Keratinocyte (primary cell): ENCODE data around the gene STKLD1. TPM values are rescaled to one million over a fixed set of nuclear protein-coding genes. Genes with fewer than 3 reads are reported as not detected.

Source experiments
- DNase-seq: peaks from one replicate; pipeline ENCODE4 v3.0.0-alpha.2; 2011; ENCODE audit warnings: low read depth, missing footprints, low spot score
- FAIRE-seq: peaks from 2 replicates; lab custom pipeline; 2011; peaks lifted over from hg19 to GRCh38; lab: Jason Lieb, UNC
- H2AFZ ChIP-seq: 2 replicates; pipeline ENCODE4 v1.6.0; 2012; ENCODE audit warnings: low read length, control low read depth, inconsistent platforms; ENCODE audit not compliant: control insufficient read depth
- H3K27ac ChIP-seq: 2 replicates; pipeline ENCODE4 v1.5.1; 2011; ENCODE audit warnings: low read length; ENCODE audit not compliant: control insufficient read depth, insufficient read depth
- H3K27me3 ChIP-seq: 3 replicates; pipeline ENCODE4 v1.6.0; 2011; ENCODE audit warnings: low read length; ENCODE audit not compliant: control insufficient read depth, insufficient read depth; ENCODE audit errors: extremely low read depth
- H3K36me3 ChIP-seq, 2 experiments: 2 replicates in 1 of 2; 3 replicates in 1 of 2; pipeline ENCODE4 v1.5.1; 2011; ENCODE audit warnings: low read length in 2 of 2, mild to moderate bottlenecking in 1 of 2; ENCODE audit not compliant: control insufficient read depth in 2 of 2, insufficient read depth in 2 of 2; ENCODE audit errors: extremely low read depth in 1 of 2
- H3K4me1 ChIP-seq: 3 replicates; pipeline ENCODE4 v1.5.1; 2011; ENCODE audit warnings: low read length; ENCODE audit not compliant: control insufficient read depth, insufficient read depth; ENCODE audit errors: extremely low read depth
- H3K4me2 ChIP-seq: 3 replicates; pipeline ENCODE4 v1.6.0; 2011; ENCODE audit warnings: low read depth, low read length; ENCODE audit not compliant: control insufficient read depth, insufficient read depth; ENCODE audit errors: extremely low read depth
- H3K4me3 ChIP-seq, 3 experiments: fragments of 200-600 bp in 1 of 3; sonication (generic) in 1 of 3; 2 replicates in 2 of 3; 3 replicates in 1 of 3; pipeline ENCODE4 v1.5.1; 2011 to 2016; ENCODE audit warnings: low read length in 3 of 3, mild to moderate bottlenecking in 3 of 3, control low read depth in 2 of 3, inconsistent platforms in 1 of 3, low read depth in 1 of 3, mixed read lengths in 1 of 3, mixed run types in 1 of 3, moderate library complexity in 1 of 3; ENCODE audit not compliant: control insufficient read depth in 2 of 3, insufficient read depth in 2 of 3; ENCODE audit errors: extremely low read depth in 1 of 3
- H3K79me2 ChIP-seq: 2 replicates; pipeline ENCODE4 v1.6.0; 2012; ENCODE audit warnings: low read length; ENCODE audit not compliant: control insufficient read depth, insufficient read depth
- H3K9ac ChIP-seq: 3 replicates; pipeline ENCODE4 v1.6.0; 2011; ENCODE audit warnings: low read length; ENCODE audit not compliant: control insufficient read depth, insufficient read depth; ENCODE audit errors: extremely low read depth
- H3K9me1 ChIP-seq: 3 replicates; pipeline ENCODE4 v1.6.0; 2011; ENCODE audit warnings: low read length; ENCODE audit not compliant: control insufficient read depth, insufficient read depth; ENCODE audit errors: extremely low read depth
- H3K9me3 ChIP-seq: 2 replicates; pipeline ENCODE4 v1.5.1; 2012; ENCODE audit warnings: low read depth, low read length; ENCODE audit not compliant: control insufficient read depth
- H4K20me1 ChIP-seq: 3 replicates; pipeline ENCODE4 v1.6.0; 2011; ENCODE audit warnings: low read length; ENCODE audit not compliant: control insufficient read depth, insufficient read depth; ENCODE audit errors: extremely low read depth
- EZH2 ChIP-seq: IDR thresholded peaks from one replicate; pipeline ENCODE4 v1.6.1; 2012; ENCODE audit warnings: inconsistent platforms, mild to moderate bottlenecking, low read length, moderate library complexity
- dilution Hi-C: fragments of 300-500 bp; cut with MboI; formaldehyde crosslinking; loops from one replicate; pipeline ENCODE4 v1.7.0; 2020; ENCODE audit warnings: low sequenced_read_pairs; ENCODE audit not compliant: extremely low pct_ligation_motif_present
- polyA plus RNA-seq, 5 experiments: library from polyadenylated mRNA; depleted of rRNA in 3 of 5; stranded (reverse) in 3 of 5; stranded (forward) in 1 of 5; unstranded in 1 of 5; fragments of >200 nt; gene quantifications; 1 replicate in 1 of 5; 2 replicates in 3 of 5; 3 replicates in 1 of 5; pipeline versions ENCODE4 v1.2.1 to v1.2.3, GENCODE V29; 2011 to 2012; ENCODE audit warnings: missing spikeins in 2 of 5, low read depth in 1 of 5, low replicate concordance in 1 of 5
- TF ChIP-seq, protein P1 (sequence below), 3 experiments: IDR thresholded peaks in 1 of 3; conservative IDR thresholded peaks in 1 of 3; optimal IDR thresholded peaks in 1 of 3; 2 replicates in 2 of 3; 3 replicates in 1 of 3; pipeline versions ENCODE3 to v1.5.1; 2011; ENCODE audit warnings: low read length in 3 of 3, mild to moderate bottlenecking in 3 of 3, moderate library complexity in 2 of 3, control low read depth in 1 of 3, inconsistent platforms in 1 of 3; ENCODE audit not compliant: insufficient read depth in 2 of 3; ENCODE audit errors: extremely low read depth in 1 of 3

STKLD1 gene
- polyA plus RNA-seq, 1 donor (not counting 4 experiments of a cell fraction or from before 2014, with no cell fraction given): 0.77 TPM

DNA sequence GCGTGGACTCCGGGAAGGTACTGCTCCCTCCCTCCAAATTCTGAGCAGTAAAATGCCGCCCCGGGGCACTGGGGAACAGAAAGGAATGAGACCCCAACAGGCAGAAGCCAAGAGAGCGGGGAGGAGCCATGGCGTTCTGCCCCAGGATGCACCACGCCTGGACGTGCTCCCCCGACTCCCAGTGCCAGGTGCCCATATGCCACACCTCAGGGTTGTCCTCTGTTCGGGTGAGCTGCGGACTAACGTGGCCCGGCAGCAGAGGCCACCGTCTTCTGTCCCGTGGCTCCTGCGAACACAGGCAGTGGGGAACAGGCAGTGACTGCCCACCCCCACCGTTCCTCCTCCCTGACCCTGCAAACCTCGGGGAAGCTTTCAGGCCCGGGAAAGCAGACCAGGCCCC is 44.9 kb upstream of the STKLD1 start:
- no peaks in the 10 kb centered on the region for H3K9me1 ChIP-seq
- DNase-seq (no peak), FAIRE-seq (no peak)
- H3K4me3 ChIP-seq: no peak overlapping the region
- H3K27ac ChIP-seq: no peak overlapping the region
- dilution Hi-C loops: no loop called here
- H3K4me2 ChIP-seq: no peak overlapping the region
- H4K20me1 ChIP-seq: no peaks in the 10 kb centered on the region
- no peak overlapping the region for H2AFZ ChIP-seq
- peaks cover 20 to 31% of the 10 kb centered on the region in 2 experiments for H3K36me3 ChIP-seq
- H3K9me3 ChIP-seq: no peaks in the 10 kb centered on the region
- no peaks in the 10 kb centered on the region for H3K27me3 ChIP-seq
- no peak overlapping the region for H3K9ac ChIP-seq
- no peak for TF ChIP-seq EZH2
- TF ChIP-seq, protein P1, sequence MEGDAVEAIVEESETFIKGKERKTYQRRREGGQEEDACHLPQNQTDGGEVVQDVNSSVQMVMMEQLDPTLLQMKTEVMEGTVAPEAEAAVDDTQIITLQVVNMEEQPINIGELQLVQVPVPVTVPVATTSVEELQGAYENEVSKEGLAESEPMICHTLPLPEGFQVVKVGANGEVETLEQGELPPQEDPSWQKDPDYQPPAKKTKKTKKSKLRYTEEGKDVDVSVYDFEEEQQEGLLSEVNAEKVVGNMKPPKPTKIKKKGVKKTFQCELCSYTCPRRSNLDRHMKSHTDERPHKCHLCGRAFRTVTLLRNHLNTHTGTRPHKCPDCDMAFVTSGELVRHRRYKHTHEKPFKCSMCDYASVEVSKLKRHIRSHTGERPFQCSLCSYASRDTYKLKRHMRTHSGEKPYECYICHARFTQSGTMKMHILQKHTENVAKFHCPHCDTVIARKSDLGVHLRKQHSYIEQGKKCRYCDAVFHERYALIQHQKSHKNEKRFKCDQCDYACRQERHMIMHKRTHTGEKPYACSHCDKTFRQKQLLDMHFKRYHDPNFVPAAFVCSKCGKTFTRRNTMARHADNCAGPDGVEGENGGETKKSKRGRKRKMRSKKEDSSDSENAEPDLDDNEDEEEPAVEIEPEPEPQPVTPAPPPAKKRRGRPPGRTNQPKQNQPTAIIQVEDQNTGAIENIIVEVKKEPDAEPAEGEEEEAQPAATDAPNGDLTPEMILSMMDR (optimal IDR thresholded peaks at IDR 0.05 in 1 of 3, IDR thresholded peaks at IDR 0.05 in 1 of 3, conservative IDR thresholded peaks at IDR 0.05 in 1 of 3; ENCODE audit: extremely low read depth in 1 of 3, insufficient read depth in 2 of 3, low read length in 3 of 3): no peak
- peaks cover 13% of the 10 kb centered on the region for H3K4me1 ChIP-seq
- H3K79me2 ChIP-seq: peaks cover 39% of the 10 kb centered on the region

- H3K4me2 ChIP-seq: no peak overlapping the region
- dilution Hi-C loops: no loop called here
- no peak overlapping the region for H2AFZ ChIP-seq
- H3K9ac ChIP-seq: no peak overlapping the region
- no peaks in the 10 kb centered on the region for H3K9me1 ChIP-seq
- FAIRE-seq: no peak
- DNase-seq: no peak
- H3K36me3 ChIP-seq: peaks cover 20 to 31% of the 10 kb centered on the region in 2 experiments
- H4K20me1 ChIP-seq: no peaks in the 10 kb centered on the region
- no peaks in the 10 kb centered on the region for H3K27me3 ChIP-seq
- TF ChIP-seq EZH2: no peak
- TF ChIP-seq, protein P1 (optimal IDR thresholded peaks at IDR 0.05 in 1 of 3, IDR thresholded peaks at IDR 0.05 in 1 of 3, conservative IDR thresholded peaks at IDR 0.05 in 1 of 3; ENCODE audit: extremely low read depth in 1 of 3, insufficient read depth in 2 of 3, low read length in 3 of 3): no peak
- H3K9me3 ChIP-seq: no peaks in the 10 kb centered on the region
- H3K4me3 ChIP-seq: no peak overlapping the region
- peaks cover 39% of the 10 kb centered on the region for H3K79me2 ChIP-seq
- H3K4me1 ChIP-seq: peaks cover 18% of the 10 kb centered on the region
- H3K27ac ChIP-seq: no peak overlapping the region
These were observed 44.4 kb upstream of the STKLD1 start for GRCh38 chr9:133331641-133332380.
